ENCODE data around the gene NTN4.

GRCh38 chr12:95693689-95694088 is 96.9 kb downstream of the NTN4 start:
- no peak for TF ChIP-seq CTCF (conservative IDR thresholded peaks at IDR 0.05)
- TF ChIP-seq ZFX (IDR thresholded peaks at IDR 0.05) = no peak
